ENCODE results near the gene PPFIBP1.

The PPFIBP1 gene

GRCh38 chr12:27535318-27535717 lies 11.3 kb downstream of the PPFIBP1 start:
- no peaks in the 10 kb centered on the region for H3K27me3 ChIP-seq (ENCODE audit: insufficient read depth, poor library complexity, severe bottlenecking)
- no peak overlapping the region for H3K4me3 ChIP-seq (replicated peaks; ENCODE audit: insufficient read depth, low read length)
- no peak for TF ChIP-seq POLR2AphosphoS5 (IDR thresholded peaks at IDR 0.05; ENCODE audit: low read depth)
- no peak for TF ChIP-seq GABPA (IDR thresholded peaks at IDR 0.05; ENCODE audit: low read depth)
- TF ChIP-seq SPI1 (IDR thresholded peaks at IDR 0.05; ENCODE audit: borderline replicate concordance, low read depth) = no peak
- no peak for TF ChIP-seq CTCF (IDR thresholded peaks at IDR 0.05; ENCODE audit: insufficient read depth, low read length)
- TF ChIP-seq REST (IDR thresholded peaks at IDR 0.05; ENCODE audit: insufficient replicate concordance, low read depth) = no peak
- no peak overlapping the region for H3K27ac ChIP-seq (replicated peaks)
- no peak for DNase-seq (ENCODE audit: low read depth in 1 of 2, low spot score in 1 of 2)

- no peaks in the 10 kb centered on the region for H3K27me3 ChIP-seq (ENCODE audit: insufficient read depth, poor library complexity, severe bottlenecking)
- no peak for DNase-seq (ENCODE audit: low read depth in 1 of 2, low spot score in 1 of 2)
- TF ChIP-seq CTCF (IDR thresholded peaks at IDR 0.05; ENCODE audit: insufficient read depth, low read length) (no peak), POLR2AphosphoS5 (IDR thresholded peaks at IDR 0.05; ENCODE audit: low read depth) (no peak), REST (IDR thresholded peaks at IDR 0.05; ENCODE audit: insufficient replicate concordance, low read depth) (no peak), GABPA (IDR thresholded peaks at IDR 0.05; ENCODE audit: low read depth) (no peak), SPI1 (IDR thresholded peaks at IDR 0.05; ENCODE audit: borderline replicate concordance, low read depth) (no peak)
- no peak overlapping the region for H3K4me3 ChIP-seq (replicated peaks; ENCODE audit: insufficient read depth, low read length)
- no peak overlapping the region for H3K27ac ChIP-seq (replicated peaks)
Observed at GRCh38 chr12:27537855-27538675, 14.1 kb downstream of the PPFIBP1 start.

- DNase-seq (ENCODE audit: low read depth in 1 of 2, low spot score in 1 of 2) = no peak
- no peak overlapping the region for H3K27ac ChIP-seq (replicated peaks)
- no peak for TF ChIP-seq SPI1 (IDR thresholded peaks at IDR 0.05; ENCODE audit: borderline replicate concordance, low read depth)
- TF ChIP-seq POLR2AphosphoS5 (IDR thresholded peaks at IDR 0.05; ENCODE audit: low read depth) = no peak
- TF ChIP-seq CTCF (IDR thresholded peaks at IDR 0.05; ENCODE audit: insufficient read depth, low read length) = no peak
- no peak for TF ChIP-seq GABPA (IDR thresholded peaks at IDR 0.05; ENCODE audit: low read depth)
- TF ChIP-seq REST (IDR thresholded peaks at IDR 0.05; ENCODE audit: insufficient replicate concordance, low read depth) = no peak
- H3K27me3 ChIP-seq (ENCODE audit: insufficient read depth, poor library complexity, severe bottlenecking) = no peaks in the 10 kb centered on the region
- H3K4me3 ChIP-seq (replicated peaks; ENCODE audit: insufficient read depth, low read length) = no peak overlapping the region
Observed at GRCh38 chr12:27539191-27539631, 15.2 kb downstream of the PPFIBP1 start.
